C4-2B (cell line): ENCODE data around the gene AKR1C2.
"Not testable (repeated sequence)": the region's sequence is repeated elsewhere in the genome, so short reads cannot be mapped to it uniquely, and the experiment has no call there.

Experiments used
- H3K27ac ChIP-seq: fragments of 450-650 bp; 2 replicates; pipeline ENCODE4 v1.5.1; 2017
- ZFX ChIP-seq: fragments of 450-650 bp; IDR thresholded peaks from 2 replicates; pipeline ENCODE4 v1.6.1; 2017
- TF ChIP-seq, protein P1 (sequence below): fragments of 450-650 bp; conservative IDR thresholded peaks from 2 replicates; pipeline ENCODE4 v1.5.1; 2017; ENCODE audit warnings: mild to moderate bottlenecking

The AKR1C2 gene

GRCh38 chr10:4963815-4964154 is 39.9 kb downstream of the AKR1C2 start:
- not testable (repeated sequence) for H3K27ac ChIP-seq

GRCh38 chr10:4962876-4963814 is 40.5 kb downstream of the AKR1C2 start, which contains the start of gene AKR1C1:
Gene AKR1C1 (plus strand): TSS chr10:4963415. CDS start chr10:4963445, 30 bp downstream.
- not testable (repeated sequence) for H3K27ac ChIP-seq

- not testable (repeated sequence) for H3K27ac ChIP-seq
Measured at GRCh38 chr10:4962308-4962707, 41.3 kb downstream of the AKR1C2 start.

DNA sequence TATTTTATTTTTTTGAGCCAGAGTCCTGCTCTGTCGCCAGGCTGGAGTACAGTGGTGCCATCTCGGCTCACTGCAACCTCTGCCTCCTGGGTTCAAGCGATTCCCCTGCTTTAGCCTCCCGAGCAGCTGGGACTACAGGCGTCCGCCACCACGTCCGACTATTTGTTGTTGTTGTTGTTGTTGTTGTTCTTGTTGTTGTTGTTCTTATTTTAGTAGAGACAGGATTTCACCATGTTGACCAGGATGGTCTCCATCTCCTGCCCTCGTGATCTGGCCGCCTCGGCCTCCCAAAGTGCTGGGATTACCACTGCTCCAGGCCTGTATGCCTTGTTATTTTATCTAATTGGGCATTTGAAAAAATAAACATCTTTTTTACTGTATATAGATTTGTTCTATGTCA is 42.1 kb downstream of the AKR1C2 start:
- H3K27ac ChIP-seq = not testable (repeated sequence)

DNA sequence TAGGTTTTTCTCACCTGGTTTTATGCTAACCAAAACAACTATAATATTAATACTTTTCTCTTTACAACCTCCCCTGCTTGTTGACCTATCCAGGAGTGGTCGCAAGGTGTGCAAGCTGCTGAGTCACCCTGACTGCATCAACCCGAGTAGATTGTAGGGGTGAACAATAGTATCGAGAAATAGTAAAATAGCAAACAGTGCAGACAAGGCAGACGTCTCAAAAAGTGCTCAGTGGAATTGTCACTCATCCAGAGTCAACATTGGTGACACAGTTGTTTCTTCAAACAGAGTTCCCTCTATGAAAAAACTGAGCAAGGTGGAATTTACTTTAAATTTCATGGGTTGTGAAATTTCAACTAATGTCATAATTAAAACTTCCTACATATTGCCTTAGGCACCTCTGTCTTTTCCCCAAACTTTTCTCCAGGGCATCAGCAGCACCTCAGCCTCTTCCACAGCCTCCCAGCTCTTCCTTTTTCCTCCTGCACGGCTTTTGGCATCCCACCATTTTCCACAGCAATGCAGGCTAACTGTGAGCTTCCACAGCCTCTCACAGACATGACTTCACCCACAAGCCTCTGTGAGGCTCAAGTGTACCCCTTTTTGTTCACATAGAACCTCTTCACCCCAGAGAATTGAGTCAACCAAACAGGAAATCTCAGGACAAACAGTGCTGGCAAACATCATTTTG is 46.6 kb downstream of the AKR1C2 start:
- H3K27ac ChIP-seq = not testable (repeated sequence)

GRCh38 chr10:4956088-4956487 is 47.6 kb downstream of the AKR1C2 start:
- not testable (repeated sequence) for H3K27ac ChIP-seq

- H3K27ac ChIP-seq = no peak overlapping the region
- no peak for TF ChIP-seq ZFX
- TF ChIP-seq, protein P1, sequence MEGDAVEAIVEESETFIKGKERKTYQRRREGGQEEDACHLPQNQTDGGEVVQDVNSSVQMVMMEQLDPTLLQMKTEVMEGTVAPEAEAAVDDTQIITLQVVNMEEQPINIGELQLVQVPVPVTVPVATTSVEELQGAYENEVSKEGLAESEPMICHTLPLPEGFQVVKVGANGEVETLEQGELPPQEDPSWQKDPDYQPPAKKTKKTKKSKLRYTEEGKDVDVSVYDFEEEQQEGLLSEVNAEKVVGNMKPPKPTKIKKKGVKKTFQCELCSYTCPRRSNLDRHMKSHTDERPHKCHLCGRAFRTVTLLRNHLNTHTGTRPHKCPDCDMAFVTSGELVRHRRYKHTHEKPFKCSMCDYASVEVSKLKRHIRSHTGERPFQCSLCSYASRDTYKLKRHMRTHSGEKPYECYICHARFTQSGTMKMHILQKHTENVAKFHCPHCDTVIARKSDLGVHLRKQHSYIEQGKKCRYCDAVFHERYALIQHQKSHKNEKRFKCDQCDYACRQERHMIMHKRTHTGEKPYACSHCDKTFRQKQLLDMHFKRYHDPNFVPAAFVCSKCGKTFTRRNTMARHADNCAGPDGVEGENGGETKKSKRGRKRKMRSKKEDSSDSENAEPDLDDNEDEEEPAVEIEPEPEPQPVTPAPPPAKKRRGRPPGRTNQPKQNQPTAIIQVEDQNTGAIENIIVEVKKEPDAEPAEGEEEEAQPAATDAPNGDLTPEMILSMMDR = no peak
Measured at GRCh38 chr10:4953405-4953804, 50.3 kb downstream of the AKR1C2 start.

- not testable (repeated sequence) for H3K27ac ChIP-seq
Measured at GRCh38 chr10:4951512-4952162, 52.0 kb downstream of the AKR1C2 start.

- no peak overlapping the region for H3K27ac ChIP-seq
- no peak for TF ChIP-seq ZFX
- TF ChIP-seq, protein P1 = no peak
Measured at GRCh38 chr10:4947635-4948596, 55.7 kb downstream of the AKR1C2 start.

GRCh38 chr10:4947039-4947634 is 56.5 kb downstream of the AKR1C2 start:
- TF ChIP-seq, protein P1 = no peak
- no peak for TF ChIP-seq ZFX
- no peak overlapping the region for H3K27ac ChIP-seq
